ENCODE results near the gene TSPAN6. TPM values are rescaled to one million over a fixed set of nuclear protein-coding genes. Genes with fewer than 3 reads are reported as not detected.

The TSPAN6 gene
- total and polyA plus RNA-seq, 10 of the 15 experiments (the other 5 are each of a cell fraction or from before 2014, with no cell fraction given): 0.04 to 0.23 (median 0.08) TPM; not detected in 5

GRCh38 chrX:100663642-100664041, 27.0 kb upstream of the TSPAN6 start:
- no peak for ATAC-seq
- no peak for TF ChIP-seq SRF (IDR thresholded peaks at IDR 0.05; ENCODE audit: low read depth in 2 of 2, low read length in 2 of 2)
- no peak for TF ChIP-seq TARDBP (IDR thresholded peaks at IDR 0.05; ENCODE audit: borderline replicate concordance)
- TF ChIP-seq CREB1 (IDR thresholded peaks at IDR 0.05; ENCODE audit: low read depth): no peak
- no peak for TF ChIP-seq E4F1 (IDR thresholded peaks at IDR 0.05; ENCODE audit: borderline replicate concordance, partially characterized antibody)
- no peak for TF ChIP-seq RFX5 (IDR thresholded peaks at IDR 0.05; ENCODE audit: low read depth, low read length)
- no peak for TF ChIP-seq NFIC (IDR thresholded peaks at IDR 0.05; ENCODE audit: low read depth, low read length)
- no peak for TF ChIP-seq FOXM1 (IDR thresholded peaks at IDR 0.05; ENCODE audit: low read depth, low read length)
- no peak for TF ChIP-seq MYB (IDR thresholded peaks at IDR 0.05; ENCODE audit: borderline replicate concordance, low read depth, low read length)
- TF ChIP-seq ZNF687 (IDR thresholded peaks at IDR 0.05): no peak
- no peak for TF ChIP-seq RELB (IDR thresholded peaks at IDR 0.05; ENCODE audit: low read depth)
- no peak for TF ChIP-seq POLR2AphosphoS5 (IDR thresholded peaks at IDR 0.05; ENCODE audit: low read length)
- TF ChIP-seq GATAD2B (conservative IDR thresholded peaks at IDR 0.05; ENCODE audit: low read depth): no peak
- TF ChIP-seq IKZF2 (IDR thresholded peaks at IDR 0.05): no peak
- TF ChIP-seq BMI1 (IDR thresholded peaks at IDR 0.05; ENCODE audit: borderline replicate concordance): no peak
- TF ChIP-seq RAD51 (IDR thresholded peaks at IDR 0.05): no peak
- TF ChIP-seq ATF3 (IDR thresholded peaks at IDR 0.05; ENCODE audit: borderline replicate concordance, extremely low read depth, low read depth, low read length): no peak
- TF ChIP-seq MTA3 (IDR thresholded peaks at IDR 0.05; ENCODE audit: borderline replicate concordance, low read length): no peak

More at GRCh38 chrX:100663642-100664041, 27.0 kb upstream of the TSPAN6 start:
- ChIA-PET SMC1A (ENCODE audit: uncharacterized antibody, unreplicated experiment) (interaction anchor here (0.8 kb wide), 1 partner anchor 20 kb away, joined by 4 read pairs; the partner anchor contains the start of gene SRPX2), POLR2A (no interaction called here), CTCF (interaction anchor here (0.6 kb wide), 1 partner anchor 915 kb away, joined by 3 read pairs; no protein-coding TSS in a partner anchor), RAD21 (ENCODE audit: unreplicated experiment) (no interaction called here)
- Histone ChIP-seq H3K27ac (ENCODE audit: control insufficient read depth, insufficient read depth) (no peak overlapping the region), H3K9ac (ENCODE audit: control insufficient read depth, insufficient read depth, low read length) (no peak overlapping the region), H3K79me2 (ENCODE audit: control insufficient read depth, insufficient read depth, low read length) (no peaks in the 10 kb centered on the region), H3K4me1 (ENCODE audit: control insufficient read depth, insufficient read depth, low read length) (no peaks in the 10 kb centered on the region), H3K27me3 (replicated peaks in 1 of 2; ENCODE audit: control insufficient read depth in 2 of 2, insufficient read depth in 2 of 2, low read length in 1 of 2) (no peaks in the 10 kb centered on the region), H3K9me3 (replicated peaks; ENCODE audit: control insufficient read depth, insufficient read depth, low read length) (no peaks in the 10 kb centered on the region), H3K36me3 (ENCODE audit: control insufficient read depth in 2 of 2, insufficient read depth in 2 of 2, low read length in 1 of 2) (no peaks in the 10 kb centered on the region), H3K4me3 (no peak overlapping the region), H2AFZ (ENCODE audit: control insufficient read depth, low read depth, low read length) (no peak overlapping the region), H4K20me1 (ENCODE audit: control insufficient read depth, insufficient read depth) (no peaks in the 10 kb centered on the region), H3K4me2 (ENCODE audit: control insufficient read depth, insufficient read depth) (no peak overlapping the region)
- 8% methylated on average over 2 of the region's 2 CpGs for WGBS (ENCODE audit: insufficient coverage, insufficient replicate concordance, low lambda C conversion rate, missing lambda C conversion rate)
- in situ Hi-C loops (cut with MboI): no loop called here
- intact Hi-C loops (cut with micrococcal nuclease; ENCODE audit: unreplicated experiment): no loop called here
- no TSS peak for BruUV-seq (replicated peaks)
- FAIRE-seq: no peak
- no peak for DNase-seq (ENCODE audit: low read depth, low spot score)
